Fibroblast of the aortic adventitia (primary cell): Measurements from ENCODE around the gene LARGE2. TPM values are rescaled to one million over a fixed set of nuclear protein-coding genes. Genes with fewer than 3 reads are reported as not detected.

Source experiments
- DNase-seq: peaks from one replicate; pipeline ENCODE4 v3.0.0-alpha.2; 2010; ENCODE audit warnings: low read depth
- H3K4me3 ChIP-seq: 2 replicates; pipeline ENCODE4 v1.5.1; 2011; ENCODE audit warnings: low read depth, mild to moderate bottlenecking, control low read depth, low read length, moderate library complexity
- total RNA-seq: library from RNA; depleted of rRNA; stranded (reverse); fragments of >200 nt; gene quantifications from 2 replicates; pipeline ENCODE4 v1.2.3, GENCODE V29; 2012; ENCODE audit warnings: low replicate concordance
- TF ChIP-seq, protein P1 (sequence below): IDR thresholded peaks from 2 replicates; pipeline ENCODE4 v1.5.1; 2011; ENCODE audit warnings: mild to moderate bottlenecking, low read length, control low read depth, inconsistent platforms; ENCODE audit not compliant: insufficient read depth

The LARGE2 gene
- total RNA-seq, 1 donor = not detected

DNA sequence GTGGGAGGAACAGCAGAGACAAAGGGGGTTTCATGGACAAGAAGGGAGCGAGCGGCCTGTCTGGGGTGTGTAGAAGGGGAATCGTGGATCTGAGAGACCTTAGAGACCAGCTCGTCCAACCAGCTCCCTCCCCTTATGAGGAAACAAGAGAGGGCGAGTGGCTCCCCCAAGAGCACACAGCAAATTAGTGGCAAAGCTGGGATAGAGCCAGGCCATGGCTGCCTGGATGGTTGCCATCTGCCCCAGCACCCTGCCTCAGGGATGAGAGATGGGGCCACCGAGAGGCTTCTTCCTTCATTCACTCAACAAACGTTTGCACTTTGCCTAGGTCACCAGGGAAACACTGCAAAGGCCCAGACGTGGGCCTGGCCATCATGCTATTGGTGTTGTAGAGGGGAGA is 32.9 kb upstream of the LARGE2 start:
- DNase-seq = no peak
- H3K4me3 ChIP-seq = no peak overlapping the region
- TF ChIP-seq, protein P1, sequence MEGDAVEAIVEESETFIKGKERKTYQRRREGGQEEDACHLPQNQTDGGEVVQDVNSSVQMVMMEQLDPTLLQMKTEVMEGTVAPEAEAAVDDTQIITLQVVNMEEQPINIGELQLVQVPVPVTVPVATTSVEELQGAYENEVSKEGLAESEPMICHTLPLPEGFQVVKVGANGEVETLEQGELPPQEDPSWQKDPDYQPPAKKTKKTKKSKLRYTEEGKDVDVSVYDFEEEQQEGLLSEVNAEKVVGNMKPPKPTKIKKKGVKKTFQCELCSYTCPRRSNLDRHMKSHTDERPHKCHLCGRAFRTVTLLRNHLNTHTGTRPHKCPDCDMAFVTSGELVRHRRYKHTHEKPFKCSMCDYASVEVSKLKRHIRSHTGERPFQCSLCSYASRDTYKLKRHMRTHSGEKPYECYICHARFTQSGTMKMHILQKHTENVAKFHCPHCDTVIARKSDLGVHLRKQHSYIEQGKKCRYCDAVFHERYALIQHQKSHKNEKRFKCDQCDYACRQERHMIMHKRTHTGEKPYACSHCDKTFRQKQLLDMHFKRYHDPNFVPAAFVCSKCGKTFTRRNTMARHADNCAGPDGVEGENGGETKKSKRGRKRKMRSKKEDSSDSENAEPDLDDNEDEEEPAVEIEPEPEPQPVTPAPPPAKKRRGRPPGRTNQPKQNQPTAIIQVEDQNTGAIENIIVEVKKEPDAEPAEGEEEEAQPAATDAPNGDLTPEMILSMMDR = no peak

DNA sequence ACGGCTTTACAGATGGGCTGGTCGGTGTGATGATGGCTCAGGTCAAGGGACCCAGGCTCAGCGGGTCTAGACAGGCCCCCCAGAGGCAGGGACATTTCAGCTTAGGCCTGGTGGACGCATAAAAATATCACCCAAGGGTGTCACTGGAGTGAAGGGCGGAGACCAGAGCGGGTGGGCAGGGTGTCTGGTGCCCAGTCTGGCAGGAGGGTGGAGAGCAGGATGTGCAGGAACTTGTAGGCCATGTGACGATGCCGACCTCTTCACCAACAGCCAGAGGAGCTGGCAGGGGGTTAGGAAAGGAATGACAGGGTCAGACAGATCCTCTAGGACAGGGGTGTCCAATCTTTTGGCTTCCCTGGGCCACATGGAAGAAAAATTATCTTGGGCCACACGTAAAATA is 32.5 kb upstream of the LARGE2 start:
- no peak overlapping the region for H3K4me3 ChIP-seq
- DNase-seq = no peak
- TF ChIP-seq, protein P1 = no peak

DNA sequence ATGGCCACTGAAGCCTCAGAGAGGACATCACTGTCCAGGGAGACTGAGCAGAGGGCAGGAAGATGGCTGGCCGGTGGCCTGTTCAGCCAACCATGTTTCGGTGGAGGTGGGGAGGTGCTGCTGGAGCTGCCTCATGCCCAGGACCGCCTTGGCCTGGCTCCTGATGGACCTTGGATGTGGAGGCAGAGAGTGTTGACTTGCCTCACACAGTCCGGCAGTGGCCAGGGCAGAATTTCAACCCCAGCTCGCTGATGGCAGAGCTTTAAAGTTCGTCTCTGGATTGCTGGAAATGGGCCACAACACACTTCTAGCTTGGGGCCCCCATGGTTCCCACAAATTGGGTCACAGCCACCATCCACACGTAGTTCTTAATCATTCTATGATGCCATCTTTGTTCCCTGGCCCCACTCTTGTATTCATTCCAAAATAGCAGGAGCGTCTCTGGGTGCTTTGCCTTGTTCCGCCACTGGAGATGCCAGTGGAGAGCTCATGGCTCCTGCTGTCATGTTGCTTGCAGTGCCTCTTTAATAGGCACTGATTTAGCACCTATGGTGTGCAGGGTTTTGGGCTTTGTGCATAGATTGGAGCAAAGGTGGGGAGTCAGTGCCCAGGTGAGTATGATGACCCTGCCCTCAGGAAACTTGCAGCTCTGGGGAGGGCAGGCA is 31.4 kb upstream of the LARGE2 start:
- no peak for DNase-seq
- TF ChIP-seq, protein P1 = no peak
- H3K4me3 ChIP-seq = no peak overlapping the region

DNA sequence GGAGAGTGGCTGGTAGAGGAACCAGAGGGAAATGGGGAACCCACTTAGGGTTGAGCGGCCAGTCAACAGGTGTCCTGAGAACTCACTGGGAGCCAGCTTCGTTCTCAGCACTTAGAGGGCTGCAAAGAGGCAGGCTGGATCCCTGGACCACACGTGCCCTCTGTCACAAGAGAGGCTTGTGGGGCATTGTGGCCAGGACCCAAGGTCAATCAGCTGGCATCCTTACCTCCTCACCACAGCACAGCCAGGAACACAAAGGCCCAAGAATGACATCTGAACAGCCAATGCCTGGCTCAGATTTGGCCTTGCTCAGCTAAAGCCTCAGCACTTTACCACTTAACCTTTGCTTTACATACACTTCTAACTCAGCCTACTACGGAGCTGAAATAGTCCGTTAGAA is 29.6 kb upstream of the LARGE2 start:
- no peak for DNase-seq
- TF ChIP-seq, protein P1 = no peak
- H3K4me3 ChIP-seq = no peak overlapping the region

DNA sequence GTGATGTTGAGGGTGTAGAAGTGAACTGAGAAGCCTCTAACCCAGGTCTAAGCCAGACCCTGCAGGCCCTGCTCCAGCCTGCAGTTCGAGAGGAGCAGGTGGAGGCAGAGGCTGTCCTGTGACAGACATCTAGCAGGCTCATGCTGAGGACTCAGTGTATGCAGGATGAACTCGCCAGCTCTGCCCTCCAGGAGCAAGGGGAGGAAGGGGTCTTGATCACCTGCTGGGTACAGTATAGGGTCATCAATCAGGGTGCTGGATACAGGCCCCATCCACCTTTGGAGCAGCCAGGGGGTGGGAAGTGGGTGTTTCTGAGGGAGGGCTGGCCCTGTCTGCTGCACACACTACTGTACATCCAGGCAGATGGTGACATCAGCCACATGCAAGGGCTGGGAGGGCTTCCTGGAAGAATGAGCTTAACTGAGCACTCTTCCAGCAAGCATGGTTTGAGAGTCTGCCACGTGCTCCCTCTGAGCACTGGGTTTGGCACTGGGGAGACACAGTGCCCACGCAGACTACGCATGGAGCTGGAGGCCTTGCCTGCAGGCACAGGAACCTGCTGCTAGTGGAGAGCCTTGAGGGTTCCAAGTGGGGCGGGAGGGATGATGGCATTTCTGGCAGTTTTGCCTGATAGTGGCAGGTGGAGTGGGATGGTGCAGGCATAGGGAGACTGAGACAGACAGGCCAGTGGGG is 27.8 kb upstream of the LARGE2 start:
- DNase-seq = no peak
- TF ChIP-seq, protein P1 = no peak

DNA sequence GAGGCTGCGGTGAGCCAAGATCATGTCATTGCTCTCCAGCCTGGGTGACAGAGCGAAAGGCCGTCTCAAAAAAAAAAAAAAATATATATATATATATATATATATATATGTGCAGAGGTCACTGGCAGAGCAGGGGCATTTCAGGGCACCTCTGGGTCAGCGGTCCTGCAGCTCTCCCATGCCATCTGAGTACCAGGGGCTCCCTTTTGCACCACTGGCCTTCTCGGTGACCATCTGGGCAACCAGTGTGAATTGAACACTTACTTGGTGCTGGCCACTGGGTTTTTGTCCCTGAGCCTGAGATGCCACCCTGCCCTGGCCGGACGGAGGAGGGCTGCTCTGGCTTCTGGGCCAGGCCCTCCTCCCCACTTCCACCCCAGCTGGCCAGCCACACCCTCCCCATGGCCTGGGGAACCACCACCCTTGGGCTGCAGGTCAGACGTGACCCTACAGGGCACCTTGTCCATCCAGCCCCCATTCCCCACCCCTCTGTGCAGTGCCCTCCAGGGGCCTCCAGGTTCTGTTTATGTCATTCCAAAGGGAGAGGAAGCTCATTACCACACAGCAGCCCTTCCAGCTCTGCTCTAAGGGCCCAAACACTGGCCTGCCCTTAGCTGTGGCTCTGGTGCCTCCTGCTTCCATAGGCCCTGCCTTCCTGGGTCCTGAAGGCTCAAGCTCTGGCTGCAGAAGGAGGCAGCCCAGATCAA is 26.8 kb upstream of the LARGE2 start:
- no peak overlapping the region for H3K4me3 ChIP-seq
- no peak for DNase-seq
- TF ChIP-seq, protein P1 = no peak

More for the DNA sequence above, 27.8 kb upstream of the LARGE2 start:
- H3K4me3 ChIP-seq = no peak overlapping the region
